GM18861 (cell line): ENCODE data around the gene CTDSPL.
"Not testable (repeated sequence)": the region's sequence is repeated elsewhere in the genome, so short reads cannot be mapped to it uniquely, and the experiment has no call there.

Source experiments
- ATAC-seq: cut with Tn5 transposase; IDR thresholded peaks from one replicate; pipeline ENCODE4 v1.9.1; 2021; ENCODE audit not compliant: unreplicated experiment

Gene CTDSPL

GRCh38 chr3:38031022-38031994 lies 169.6 kb downstream of the CTDSPL start:
- no peak for ATAC-seq

DNA sequence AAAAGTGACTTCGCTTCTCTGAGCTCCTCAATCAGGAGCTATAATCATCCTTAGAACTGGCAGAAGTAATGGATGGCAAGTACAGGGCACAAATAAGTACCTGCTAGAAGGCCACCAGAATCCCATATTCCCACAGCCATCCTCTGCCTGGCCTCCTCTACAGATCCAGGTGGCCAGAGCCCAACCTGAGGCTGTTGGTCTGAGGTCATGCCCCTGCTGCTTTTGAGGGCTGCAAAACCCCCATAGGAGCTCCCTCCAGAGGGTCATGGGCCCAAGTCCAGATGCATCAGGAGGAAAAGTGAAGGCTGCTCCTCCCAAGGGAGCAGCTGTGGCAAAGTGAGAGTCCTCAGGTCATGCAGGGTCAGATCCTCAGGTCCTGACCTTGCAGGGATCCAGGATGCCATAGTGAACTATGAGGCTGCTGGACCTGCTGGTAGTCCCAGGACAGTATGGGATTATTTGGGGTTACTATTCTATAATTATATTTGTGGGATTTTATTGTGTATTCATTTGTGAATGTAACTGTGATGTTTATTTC lies 170.7 kb downstream of the CTDSPL start:
- ATAC-seq, result no peak

- not testable (repeated sequence) for ATAC-seq
Measured at GRCh38 chr3:38033586-38033985, 171.9 kb downstream of the CTDSPL start.
